Colonic mucosa (tissue), 4 donors: ENCODE data around the gene CSTF1. TPM values are rescaled to one million over a fixed set of nuclear protein-coding genes. Genes with fewer than 3 reads are reported as not detected.
"Not testable (repeated sequence)": the region's sequence is repeated elsewhere in the genome, so short reads cannot be mapped to it uniquely, and the experiment has no call there.

Experiments used
- DNase-seq: peaks from one replicate; pipeline ENCODE4 v3.0.0-alpha.2; 2020
- H3K27ac ChIP-seq: fragments of 200-600 bp; one replicate; pipeline ENCODE4 v1.8.0; 2021
- H3K27me3 ChIP-seq: fragments of 200-600 bp; one replicate; pipeline ENCODE4 v1.8.0; 2021
- H3K36me3 ChIP-seq: fragments of 200-600 bp; one replicate; pipeline ENCODE4 v1.8.0; 2021
- H3K4me1 ChIP-seq: fragments of 200-600 bp; one replicate; pipeline ENCODE4 v1.8.0; 2021; ENCODE audit warnings: mild to moderate bottlenecking
- H3K4me3 ChIP-seq: fragments of 200-600 bp; one replicate; pipeline ENCODE4 v1.8.0; 2021
- H3K9ac ChIP-seq, 2 donors: one replicate each; pipeline ENCODE4 v1.7.0; 2013; ENCODE audit warnings: control low read depth in 2 of 2, low read depth in 2 of 2, low read length in 2 of 2
- H3K9me3 ChIP-seq: fragments of 200-600 bp; one replicate; pipeline ENCODE4 v1.8.0; 2021
- intact Hi-C: fragments of 100-400 bp; cut with DNase I; formaldehyde crosslinking; loops from one replicate; pipeline ENCODE4 v1.14.1; 2022
- total RNA-seq, 2 donors: library from RNA; stranded (reverse); fragmentation: NEBNext Ultra II Directional in 1 of 2; extraction: Animal tissue kit (Norgen Biotek cat#: 25700) in 1 of 2; gene quantifications; one replicate each; pipeline ENCODE4 v1.2.1, GENCODE V29; 2021
- TF ChIP-seq, protein P1 (sequence below): fragments of 200-600 bp; IDR thresholded peaks from one replicate; pipeline ENCODE4 v1.8.0; 2022; ENCODE audit warnings: antibody characterized with exemption, mild to moderate bottlenecking
- donor health status: healthy.
- donor health status: DM: no; HTN: no; CAD: no.
- donor health status: DM: no; HTN: no; CAD: no.

The CSTF1 gene
- total RNA-seq, 2 donors from 2014 or later = 24.2 to 32.0 TPM

DNA sequence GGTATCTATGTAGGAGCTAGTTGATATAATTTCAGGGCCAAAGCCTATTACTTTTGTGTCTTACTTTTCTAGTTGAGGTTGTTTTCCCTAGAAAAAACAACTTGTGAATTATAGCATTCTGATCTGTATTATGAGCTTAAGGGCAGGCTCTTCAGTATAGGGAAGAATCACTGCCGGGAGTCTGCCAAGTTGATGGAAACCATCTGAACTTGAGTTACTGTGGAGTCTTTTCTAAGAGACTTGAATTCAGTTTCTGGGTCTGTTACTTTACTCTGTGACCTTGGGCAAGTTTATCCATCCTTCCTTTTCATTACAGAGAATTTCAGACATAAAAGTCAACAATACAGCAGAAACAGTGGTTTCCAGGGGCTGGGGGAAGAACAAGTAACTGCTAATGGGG is 17.5 kb downstream of the CSTF1 start:
- Histone ChIP-seq H3K27ac (no peak overlapping the region), H3K36me3 (no peaks in the 10 kb centered on the region), H3K9me3 (no peaks in the 10 kb centered on the region), H3K9ac (no peak overlapping the region), H3K4me1 (no peaks in the 10 kb centered on the region), H3K27me3 (no peaks in the 10 kb centered on the region), H3K4me3 (no peak overlapping the region)
- no peak for DNase-seq
- TF ChIP-seq, protein P1, sequence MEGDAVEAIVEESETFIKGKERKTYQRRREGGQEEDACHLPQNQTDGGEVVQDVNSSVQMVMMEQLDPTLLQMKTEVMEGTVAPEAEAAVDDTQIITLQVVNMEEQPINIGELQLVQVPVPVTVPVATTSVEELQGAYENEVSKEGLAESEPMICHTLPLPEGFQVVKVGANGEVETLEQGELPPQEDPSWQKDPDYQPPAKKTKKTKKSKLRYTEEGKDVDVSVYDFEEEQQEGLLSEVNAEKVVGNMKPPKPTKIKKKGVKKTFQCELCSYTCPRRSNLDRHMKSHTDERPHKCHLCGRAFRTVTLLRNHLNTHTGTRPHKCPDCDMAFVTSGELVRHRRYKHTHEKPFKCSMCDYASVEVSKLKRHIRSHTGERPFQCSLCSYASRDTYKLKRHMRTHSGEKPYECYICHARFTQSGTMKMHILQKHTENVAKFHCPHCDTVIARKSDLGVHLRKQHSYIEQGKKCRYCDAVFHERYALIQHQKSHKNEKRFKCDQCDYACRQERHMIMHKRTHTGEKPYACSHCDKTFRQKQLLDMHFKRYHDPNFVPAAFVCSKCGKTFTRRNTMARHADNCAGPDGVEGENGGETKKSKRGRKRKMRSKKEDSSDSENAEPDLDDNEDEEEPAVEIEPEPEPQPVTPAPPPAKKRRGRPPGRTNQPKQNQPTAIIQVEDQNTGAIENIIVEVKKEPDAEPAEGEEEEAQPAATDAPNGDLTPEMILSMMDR = no peak
- intact Hi-C loops = no loop called here

GRCh38 chr20:56411287-56411686 is 18.8 kb downstream of the CSTF1 start:
- intact Hi-C loops, H3K27me3 ChIP-seq, H3K9me3 ChIP-seq, H3K4me3 ChIP-seq, H3K36me3 ChIP-seq, H3K9ac ChIP-seq, H3K4me1 ChIP-seq, DNase-seq: not testable (repeated sequence)
- peak overlapping the region; percentile 52 for H3K27ac ChIP-seq

DNA sequence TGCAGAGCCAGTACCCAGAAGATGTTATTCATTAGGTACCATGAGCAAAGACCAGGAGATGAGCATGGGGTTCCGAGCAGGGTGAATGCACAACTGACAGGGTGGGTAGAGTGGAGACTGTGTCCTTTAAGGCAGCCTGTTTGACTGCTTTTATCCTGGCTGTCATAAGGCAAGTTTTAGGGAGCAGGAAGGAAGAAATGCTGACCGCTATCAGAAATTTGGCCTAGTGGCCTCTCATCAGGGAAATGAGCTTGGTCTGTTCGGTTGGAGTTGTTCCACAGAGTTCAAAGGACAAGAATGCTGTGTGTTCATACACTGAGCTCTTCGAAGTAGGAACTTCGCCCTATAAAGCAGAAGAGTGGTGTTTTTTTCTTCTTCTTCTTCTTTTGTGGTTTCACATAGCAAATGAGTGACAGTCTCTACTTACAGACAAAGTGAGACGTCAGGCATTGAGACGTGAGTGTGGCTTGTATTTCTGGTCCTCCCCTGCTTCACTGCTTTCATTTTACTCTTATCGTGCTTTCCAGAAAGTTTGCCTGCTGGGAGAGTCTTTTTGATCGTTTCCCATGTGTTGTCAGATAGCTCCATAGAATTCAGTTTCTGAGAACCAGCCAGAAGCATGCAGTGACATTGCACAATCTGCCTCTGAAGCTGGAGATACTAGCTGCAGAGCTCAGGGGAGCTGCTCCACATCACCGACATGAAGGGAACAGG is 19.5 kb downstream of the CSTF1 start, which contains the start of gene CASS4:
CASS4 (plus strand) TSS at position 502 of the 714 bp plus-strand sequence; CDS start at position 701, 199 bp downstream.
- H3K9me3 ChIP-seq = no peaks in the 10 kb centered on the region
- no peak for DNase-seq
- H3K36me3 ChIP-seq = no peaks in the 10 kb centered on the region
- no peaks in the 10 kb centered on the region for H3K4me1 ChIP-seq
- no peak within 1 kb of the TSS for H3K4me3 ChIP-seq
- H3K27me3 ChIP-seq = no peaks in the 10 kb centered on the region
- intact Hi-C loops = no loop called here
- H3K27ac ChIP-seq = peak within 1 kb of the TSS; percentile 52
- TF ChIP-seq, protein P1 = no peak
- peak within 1 kb of the TSS in 1 of 2 donors; percentile 1 for H3K9ac ChIP-seq

DNA sequence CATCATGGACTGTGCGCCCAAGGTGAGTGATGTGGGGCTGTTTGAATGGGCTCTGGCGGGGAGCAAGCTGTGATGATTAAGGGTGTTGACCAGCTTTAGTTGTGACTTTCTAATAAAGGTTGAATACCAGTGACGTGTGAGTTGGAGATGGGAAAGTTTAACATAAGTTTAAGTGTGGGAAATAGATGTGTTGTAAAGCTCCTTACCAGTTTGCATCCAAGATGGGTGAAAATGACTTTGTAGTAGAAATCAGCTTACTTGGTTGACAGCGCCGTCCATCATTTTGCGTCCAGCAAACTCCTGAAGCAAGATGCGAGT is 20.0 kb downstream of the CSTF1 start:
- no peak for DNase-seq
- no peaks in the 10 kb centered on the region for H3K4me1 ChIP-seq
- no peaks in the 10 kb centered on the region for H3K27me3 ChIP-seq
- peak overlapping the region; percentile 52 for H3K27ac ChIP-seq
- intact Hi-C loops = no loop called here
- H3K9me3 ChIP-seq = no peaks in the 10 kb centered on the region
- peak overlapping the region in 1 of 2 donors; percentile 1 for H3K9ac ChIP-seq
- TF ChIP-seq, protein P1 = no peak
- H3K36me3 ChIP-seq = no peaks in the 10 kb centered on the region
- H3K4me3 ChIP-seq = no peak overlapping the region

DNA sequence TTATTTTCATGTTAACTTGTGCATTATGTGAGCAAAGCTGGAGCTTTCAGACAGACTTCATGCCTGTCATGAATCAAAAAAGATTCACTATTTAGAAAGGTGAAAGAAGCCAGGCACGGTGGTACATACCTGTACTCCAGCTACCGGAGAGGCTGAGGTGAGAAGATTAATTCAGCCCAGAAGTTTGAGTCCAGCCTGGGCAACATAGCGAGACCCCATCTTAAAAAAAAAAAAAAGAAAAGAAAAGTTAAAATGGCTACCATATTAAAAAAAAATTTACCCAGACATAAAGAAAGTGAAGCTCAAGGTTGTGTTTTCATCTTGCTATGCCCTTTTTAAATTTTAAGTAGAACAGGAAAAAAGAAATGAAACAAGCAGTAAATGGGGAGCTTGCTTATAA is 20.5 kb downstream of the CSTF1 start:
- no peaks in the 10 kb centered on the region for H3K4me1 ChIP-seq
- H3K27ac ChIP-seq = peak overlapping the region; percentile 52
- no peak for DNase-seq
- H3K9ac ChIP-seq = no peak overlapping the region
- H3K36me3 ChIP-seq = no peaks in the 10 kb centered on the region
- TF ChIP-seq, protein P1 = no peak
- H3K4me3 ChIP-seq = no peak overlapping the region
- H3K9me3 ChIP-seq = no peaks in the 10 kb centered on the region
- H3K27me3 ChIP-seq = no peaks in the 10 kb centered on the region
- intact Hi-C loops = no loop called here
